Hepatocyte (in vitro differentiated cells): ENCODE results near the gene SBK3.

ENCODE experiments used
- EZH2 ChIP-seq: fragments of 200-600 bp; sonication (generic); IDR thresholded peaks from 2 replicates; pipeline ENCODE4 v1.6.1; 2016; ENCODE audit warnings: antibody characterized with exemption, mild to moderate bottlenecking, borderline replicate concordance
- TF ChIP-seq, protein P1 (sequence below): fragments of 200-600 bp; sonication (generic); IDR thresholded peaks from 2 replicates; pipeline ENCODE4 v1.5.1; 2016; ENCODE audit warnings: antibody characterized with exemption, mild to moderate bottlenecking; ENCODE audit not compliant: poor library complexity

DNA sequence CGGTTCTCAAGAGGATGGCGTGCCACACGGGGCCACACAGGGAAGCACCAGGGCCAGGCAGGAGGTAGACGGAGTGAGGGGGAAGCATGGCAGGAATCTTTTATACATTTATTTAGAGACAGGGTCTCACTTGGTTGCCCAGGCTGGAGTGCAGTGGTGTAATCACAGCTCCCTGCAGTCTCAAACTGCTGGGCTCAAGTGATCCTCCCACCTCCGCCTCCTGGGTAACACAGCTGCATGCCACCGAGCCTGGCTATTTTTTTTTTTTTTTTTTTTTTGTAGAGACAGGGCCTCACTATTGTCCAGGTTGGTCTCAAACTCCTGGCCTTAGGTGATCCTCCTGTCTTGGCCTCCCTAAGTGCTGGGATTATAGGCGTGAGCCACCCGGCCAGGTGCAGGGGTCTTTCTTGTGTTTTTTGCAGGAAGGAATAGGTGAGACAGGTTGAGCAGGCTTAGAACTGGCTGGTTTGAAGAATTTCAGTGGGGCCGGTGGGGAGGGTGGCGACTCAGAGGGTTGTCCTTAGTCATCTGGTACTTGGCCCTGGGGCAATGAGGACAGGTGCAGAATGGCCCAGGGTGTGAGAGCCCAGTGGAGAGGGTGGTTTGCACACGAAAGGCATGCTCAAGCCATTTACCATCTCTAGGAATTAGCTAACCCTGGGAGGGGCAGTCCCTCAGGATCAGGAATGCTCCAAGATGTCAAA, 49.5 kb downstream of the SBK3 start:
- TF ChIP-seq, protein P1, sequence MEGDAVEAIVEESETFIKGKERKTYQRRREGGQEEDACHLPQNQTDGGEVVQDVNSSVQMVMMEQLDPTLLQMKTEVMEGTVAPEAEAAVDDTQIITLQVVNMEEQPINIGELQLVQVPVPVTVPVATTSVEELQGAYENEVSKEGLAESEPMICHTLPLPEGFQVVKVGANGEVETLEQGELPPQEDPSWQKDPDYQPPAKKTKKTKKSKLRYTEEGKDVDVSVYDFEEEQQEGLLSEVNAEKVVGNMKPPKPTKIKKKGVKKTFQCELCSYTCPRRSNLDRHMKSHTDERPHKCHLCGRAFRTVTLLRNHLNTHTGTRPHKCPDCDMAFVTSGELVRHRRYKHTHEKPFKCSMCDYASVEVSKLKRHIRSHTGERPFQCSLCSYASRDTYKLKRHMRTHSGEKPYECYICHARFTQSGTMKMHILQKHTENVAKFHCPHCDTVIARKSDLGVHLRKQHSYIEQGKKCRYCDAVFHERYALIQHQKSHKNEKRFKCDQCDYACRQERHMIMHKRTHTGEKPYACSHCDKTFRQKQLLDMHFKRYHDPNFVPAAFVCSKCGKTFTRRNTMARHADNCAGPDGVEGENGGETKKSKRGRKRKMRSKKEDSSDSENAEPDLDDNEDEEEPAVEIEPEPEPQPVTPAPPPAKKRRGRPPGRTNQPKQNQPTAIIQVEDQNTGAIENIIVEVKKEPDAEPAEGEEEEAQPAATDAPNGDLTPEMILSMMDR, result no peak
- TF ChIP-seq EZH2, result no peak
